HG03565 (cell line): ENCODE measurements around the gene KLRC4.
"Not testable (repeated sequence)": the region's sequence is repeated elsewhere in the genome, so short reads cannot be mapped to it uniquely, and the experiment has no call there.

Experiments used
- ATAC-seq: cut with Tn5 transposase; IDR thresholded peaks from one replicate; pipeline ENCODE4 v1.9.1; 2021; ENCODE audit warnings: mild to moderate bottlenecking, moderate library complexity; ENCODE audit not compliant: unreplicated experiment

KLRC4 gene

GRCh38 chr12:10398168-10398567 lies 11.4 kb downstream of the KLRC4 start:
- ATAC-seq, result no peak

DNA sequence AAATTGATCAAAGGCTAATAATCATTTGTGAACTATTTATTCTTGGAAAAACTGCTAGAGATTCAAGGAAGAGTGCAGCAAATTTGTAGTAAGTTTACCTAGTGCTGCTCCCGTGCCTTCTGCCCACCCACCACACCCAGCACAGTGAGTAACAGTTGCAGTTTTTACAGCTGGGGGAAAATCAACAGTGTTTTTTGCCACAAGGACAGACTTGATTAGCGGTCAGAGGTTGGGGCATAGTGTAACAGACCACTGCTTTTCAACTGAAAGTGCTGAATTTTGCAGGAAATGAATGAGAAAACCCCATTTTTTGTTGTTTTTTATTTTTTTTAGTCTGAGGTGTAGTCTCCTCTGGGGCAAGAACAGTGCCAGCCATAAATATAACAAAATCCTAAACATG lies 12.3 kb downstream of the KLRC4 start:
- ATAC-seq, result no peak

DNA sequence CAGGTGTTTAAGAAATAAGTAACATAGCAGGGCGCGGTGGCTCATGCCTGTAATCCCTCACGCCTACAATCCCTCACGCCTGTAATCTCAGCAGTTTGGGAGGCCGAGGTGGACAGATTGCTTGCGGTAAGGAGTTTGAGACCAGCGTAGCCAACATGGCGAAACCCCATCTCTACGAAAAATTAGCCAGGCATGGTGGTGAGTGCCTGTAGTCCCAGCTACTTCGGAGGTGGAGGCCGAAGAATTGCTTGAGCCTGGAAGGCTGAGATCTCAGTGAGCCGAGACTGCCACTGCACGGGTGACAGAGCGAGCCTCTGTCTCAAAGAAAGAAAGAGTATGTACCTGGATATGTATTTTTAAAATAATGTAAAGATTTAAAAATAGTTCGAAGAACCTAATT lies 13.4 kb downstream of the KLRC4 start:
- ATAC-seq, result not testable (repeated sequence)

- ATAC-seq, result peak; percentile 74
Measured at GRCh38 chr12:10395390-10395998, 14.1 kb downstream of the KLRC4 start.

- not testable (repeated sequence) for ATAC-seq
Measured at GRCh38 chr12:10394531-10395152, 14.9 kb downstream of the KLRC4 start.

- no peak for ATAC-seq
Measured at GRCh38 chr12:10393291-10393690, 16.3 kb downstream of the KLRC4 start.

GRCh38 chr12:10392394-10392930 lies 17.1 kb downstream of the KLRC4 start:
- ATAC-seq, result peak; percentile 58

- not testable (repeated sequence) for ATAC-seq
Measured at GRCh38 chr12:10390991-10391390, 18.6 kb downstream of the KLRC4 start.

GRCh38 chr12:10389904-10390303 lies 19.7 kb downstream of the KLRC4 start, which contains the start of gene KLRK1:
Gene KLRK1 (minus strand): TSS chr12:10390041. CDS start chr12:10388810, 1,231 bp downstream.
- no peak for ATAC-seq

- ATAC-seq, result no peak
Measured at GRCh38 chr12:10388624-10389413, 20.7 kb downstream of the KLRC4 start.

DNA sequence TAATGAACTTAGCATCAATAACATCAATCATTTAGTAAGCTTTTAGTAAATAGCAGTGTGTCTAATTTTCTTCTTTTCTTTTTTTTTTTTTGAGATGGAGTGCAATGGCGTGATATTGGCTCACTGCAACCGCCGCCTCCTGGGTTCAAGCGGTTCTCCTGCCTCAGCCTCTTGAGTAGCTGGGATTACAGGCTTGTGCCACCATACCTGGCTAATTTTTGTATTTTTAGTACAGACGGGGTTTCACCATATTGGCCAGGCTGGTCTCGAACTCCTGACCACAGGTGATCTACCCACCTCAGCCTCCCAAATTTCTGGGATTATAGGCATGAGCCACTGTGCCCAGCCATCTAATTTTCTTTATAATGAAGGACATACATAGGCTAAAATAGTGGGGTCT lies 22.1 kb downstream of the KLRC4 start:
- ATAC-seq, result not testable (repeated sequence)

- ATAC-seq, result no peak
Measured at GRCh38 chr12:10386857-10387256, 22.7 kb downstream of the KLRC4 start.

- no peak for ATAC-seq
Measured at GRCh38 chr12:10385166-10385613, 24.4 kb downstream of the KLRC4 start.

- ATAC-seq, result no peak
Measured at GRCh38 chr12:10384191-10384590, 25.4 kb downstream of the KLRC4 start.

GRCh38 chr12:10381928-10382628 lies 27.5 kb downstream of the KLRC4 start:
- ATAC-seq, result no peak

GRCh38 chr12:10378737-10379136 lies 30.8 kb downstream of the KLRC4 start:
- not testable (repeated sequence) for ATAC-seq

- ATAC-seq, result no peak
Measured at GRCh38 chr12:10374624-10375018, 34.9 kb downstream of the KLRC4 start.

DNA sequence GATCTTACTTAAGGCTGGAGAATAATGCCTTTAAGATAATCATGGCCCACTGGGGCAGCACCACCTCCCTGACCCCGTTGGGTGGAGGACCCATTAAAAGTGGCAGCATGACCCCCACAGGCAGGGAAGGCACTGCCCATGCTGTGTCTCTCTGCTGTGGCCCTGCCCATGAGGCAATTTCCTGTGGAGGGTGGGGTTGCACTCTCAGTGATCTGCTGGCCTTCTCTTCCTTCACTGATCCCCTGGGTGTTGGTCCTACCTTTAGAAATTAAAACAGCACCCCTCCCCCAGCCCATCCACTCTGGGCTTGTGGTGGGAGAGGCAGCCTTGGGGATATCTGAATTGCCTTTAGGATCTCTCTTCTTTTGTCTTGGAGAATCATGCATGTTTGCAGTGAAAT lies 37.0 kb downstream of the KLRC4 start:
- ATAC-seq, result no peak

DNA sequence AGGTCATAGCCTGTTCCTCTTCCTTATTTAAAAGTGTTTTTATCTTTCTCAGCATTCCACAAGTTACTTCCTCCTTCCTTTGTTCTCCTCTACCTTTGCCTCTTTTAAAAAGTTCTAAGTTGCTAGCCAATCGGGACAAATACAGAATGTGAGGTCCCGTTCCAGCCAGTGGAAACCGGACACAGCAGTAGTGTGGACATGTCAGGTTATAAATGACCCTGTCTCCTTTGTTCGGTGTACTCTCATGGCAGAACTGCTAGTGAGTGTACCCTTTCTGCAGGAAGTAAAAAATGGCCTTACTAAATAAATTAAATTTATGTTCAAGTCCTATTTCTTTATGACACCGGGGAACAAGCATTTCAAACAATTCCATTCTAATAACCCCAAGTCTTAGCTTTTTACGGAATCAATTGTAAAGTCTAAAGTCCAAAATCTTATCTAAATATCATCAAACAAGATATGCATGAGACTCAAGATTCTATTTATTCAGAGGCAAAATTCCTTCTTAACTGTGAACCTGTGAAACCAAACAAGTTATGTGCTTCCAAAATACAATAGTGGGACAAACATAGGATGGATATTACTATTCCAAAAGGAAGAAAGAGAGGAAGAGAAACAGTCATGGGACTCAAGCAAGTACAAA lies 37.5 kb downstream of the KLRC4 start:
- not testable (repeated sequence) for ATAC-seq
